Muscle of leg (tissue), 11 donors: ENCODE measurements around the gene STX17. TPM values are rescaled to one million over a fixed set of nuclear protein-coding genes. Genes with fewer than 3 reads are reported as not detected.
"Not testable (repeated sequence)": the region's sequence is repeated elsewhere in the genome, so short reads cannot be mapped to it uniquely, and the experiment has no call there.

Source experiments
- DNase-seq: peaks from one replicate; pipeline ENCODE4 v3.0.0; 2013
- H3K27ac ChIP-seq: one replicate; pipeline ENCODE4 v1.5.1; 2013; ENCODE audit warnings: mild to moderate bottlenecking, low read length, control low read depth
- H3K27me3 ChIP-seq: one replicate; pipeline ENCODE4 v1.6.1; 2013; ENCODE audit warnings: low read length; ENCODE audit not compliant: control insufficient read depth, insufficient read depth
- H3K36me3 ChIP-seq: one replicate; pipeline ENCODE4 v1.6.1; 2013; ENCODE audit warnings: low read length; ENCODE audit not compliant: control insufficient read depth, insufficient read depth
- H3K4me1 ChIP-seq: one replicate; pipeline ENCODE4 v1.6.1; 2013; ENCODE audit warnings: low read length; ENCODE audit not compliant: control insufficient read depth, insufficient read depth
- H3K4me3 ChIP-seq: one replicate; pipeline ENCODE4 v1.5.1; 2013; ENCODE audit warnings: low read length, control low read depth
- H3K9me3 ChIP-seq: replicated peaks from 2 replicates; pipeline ENCODE4 v1.6.1; 2013; ENCODE audit warnings: low read depth, low read length; ENCODE audit not compliant: control insufficient read depth
- WGBS: methylation state at CpG from one replicate; pipeline ENCODE4 v1.1.5; 2013; ENCODE audit warnings: missing lambda C conversion rate; ENCODE audit not compliant: insufficient coverage; 5-methylcytosine and 5-hydroxymethylcytosine counted together
- polyA plus RNA-seq, 8 donors: library from polyadenylated mRNA; unstranded; fragments of 120-200 nt; gene quantifications; one replicate each; pipeline versions ENCODE4 v1.2.1 to v1.2.3, GENCODE V29; 2013; ENCODE audit warnings: inconsistent platforms in 1 of 8, low replicate concordance in 1 of 8; ENCODE audit not compliant: insufficient read length in 8 of 8, insufficient read depth in 1 of 8
- total RNA-seq: library from RNA; stranded (reverse); fragments of 120-200 nt; gene quantifications from one replicate; pipeline ENCODE4 v1.2.4, GENCODE V29; 2013

The STX17 gene
- total and polyA plus RNA-seq, 9 donors = 10.8 to 15.5 (median 13.0) TPM

GRCh38 chr9:99980598-99980997 is 74.1 kb downstream of the STX17 start:
- Histone ChIP-seq H3K27me3 (no peaks in the 10 kb centered on the region), H3K36me3 (peaks cover 5% of the 10 kb centered on the region), H3K27ac (no peak overlapping the region), H3K9me3 (no peaks in the 10 kb centered on the region), H3K4me3 (no peak overlapping the region), H3K4me1 (no peaks in the 10 kb centered on the region)
- no CpG with 5 or more reads among the region's 2 CpGs for WGBS
- no peak for DNase-seq

- H3K27me3 ChIP-seq = no peaks in the 10 kb centered on the region
- H3K36me3 ChIP-seq = peaks cover 5% of the 10 kb centered on the region
- no peak for DNase-seq
- H3K9me3 ChIP-seq = peaks cover 12% of the 10 kb centered on the region
- H3K4me1 ChIP-seq = no peaks in the 10 kb centered on the region
- no peak overlapping the region for H3K27ac ChIP-seq
- no peak overlapping the region for H3K4me3 ChIP-seq
These were observed 80.2 kb downstream of the STX17 start for GRCh38 chr9:99986642-99987041.

GRCh38 chr9:99990508-99990907 is 84.1 kb downstream of the STX17 start:
- not testable (repeated sequence) for H3K27me3 ChIP-seq, H3K27ac ChIP-seq, H3K36me3 ChIP-seq, H3K4me3 ChIP-seq, DNase-seq, H3K4me1 ChIP-seq
- WGBS = no CpG with 5 or more reads among the region's 2 CpGs
- H3K9me3 ChIP-seq = peaks cover 12% of the 10 kb centered on the region

- no peak for DNase-seq
- WGBS = 88% methylated on average over 22 of the region's 22 CpGs
- H3K27ac ChIP-seq = no peak overlapping the region
These were observed 91.8 kb downstream of the STX17 start for GRCh38 chr9:99998266-99998665.

GRCh38 chr9:99998866-99999265 is 92.4 kb downstream of the STX17 start:
- peaks cover 7% of the 10 kb centered on the region for H3K36me3 ChIP-seq
- WGBS = 98% methylated on average over 14 of the region's 26 CpGs
- H3K4me3 ChIP-seq = no peak overlapping the region
- peaks cover 16% of the 10 kb centered on the region for H3K9me3 ChIP-seq
- no peak overlapping the region for H3K27ac ChIP-seq
- DNase-seq = no peak
- no peaks in the 10 kb centered on the region for H3K27me3 ChIP-seq
- H3K4me1 ChIP-seq = no peaks in the 10 kb centered on the region

More at GRCh38 chr9:99998266-99998665, 91.8 kb downstream of the STX17 start:
- Histone ChIP-seq H3K4me1 (no peaks in the 10 kb centered on the region), H3K36me3 (peaks cover under 1% of the 10 kb centered on the region), H3K4me3 (no peak overlapping the region), H3K9me3 (peaks cover 10% of the 10 kb centered on the region), H3K27me3 (no peaks in the 10 kb centered on the region)

GRCh38 chr9:99999797-100000196 is 93.3 kb downstream of the STX17 start:
- H3K27me3 ChIP-seq = no peaks in the 10 kb centered on the region
- WGBS = no CpG with 5 or more reads among the region's 5 CpGs
- DNase-seq = no peak
- peaks cover 21% of the 10 kb centered on the region for H3K9me3 ChIP-seq
- H3K4me1 ChIP-seq = no peaks in the 10 kb centered on the region
- H3K27ac ChIP-seq = no peak overlapping the region
- no peak overlapping the region for H3K4me3 ChIP-seq
- H3K36me3 ChIP-seq = peaks cover 14% of the 10 kb centered on the region

GRCh38 chr9:100011062-100011681 is 104.7 kb downstream of the STX17 start:
- no peaks in the 10 kb centered on the region for H3K4me1 ChIP-seq
- H3K36me3 ChIP-seq = peaks cover 4% of the 10 kb centered on the region
- H3K4me3 ChIP-seq = no peak overlapping the region
- H3K27me3 ChIP-seq = no peaks in the 10 kb centered on the region
- H3K9me3 ChIP-seq = peaks cover 4% of the 10 kb centered on the region
- DNase-seq = peak; percentile 15
- H3K27ac ChIP-seq = no peak overlapping the region
- WGBS = no CpG with 5 or more reads among the region's 1 CpG

GRCh38 chr9:100012279-100012678 is 105.8 kb downstream of the STX17 start:
- Histone ChIP-seq H3K36me3 (peaks cover 4% of the 10 kb centered on the region), H3K27me3 (no peaks in the 10 kb centered on the region), H3K4me1 (no peaks in the 10 kb centered on the region), H3K27ac (no peak overlapping the region), H3K4me3 (no peak overlapping the region), H3K9me3 (peaks cover 4% of the 10 kb centered on the region)
- peak; percentile 37 for DNase-seq

GRCh38 chr9:100013573-100013972 is 107.1 kb downstream of the STX17 start:
- Histone ChIP-seq H3K27me3 (no peaks in the 10 kb centered on the region), H3K36me3 (peaks cover 4% of the 10 kb centered on the region), H3K4me3 (no peak overlapping the region), H3K27ac (no peak overlapping the region), H3K9me3 (peaks cover 4% of the 10 kb centered on the region), H3K4me1 (no peaks in the 10 kb centered on the region)
- WGBS = no CpG with 5 or more reads among the region's 2 CpGs
- DNase-seq = no peak

- no peaks in the 10 kb centered on the region for H3K4me1 ChIP-seq
- DNase-seq = no peak
- peaks cover 4% of the 10 kb centered on the region for H3K9me3 ChIP-seq
- H3K36me3 ChIP-seq = peaks cover 9% of the 10 kb centered on the region
- no peak overlapping the region for H3K4me3 ChIP-seq
- H3K27me3 ChIP-seq = no peaks in the 10 kb centered on the region
- no peak overlapping the region for H3K27ac ChIP-seq
These were observed 108.4 kb downstream of the STX17 start for GRCh38 chr9:100014846-100015245.

GRCh38 chr9:100019541-100019940 is 113.1 kb downstream of the STX17 start:
- Histone ChIP-seq H3K4me1 (no peaks in the 10 kb centered on the region), H3K27me3 (no peaks in the 10 kb centered on the region), H3K4me3 (no peak overlapping the region), H3K36me3 (peaks cover 7% of the 10 kb centered on the region), H3K9me3 (no peaks in the 10 kb centered on the region), H3K27ac (no peak overlapping the region)
- no CpG with 5 or more reads among the region's 1 CpG for WGBS
- no peak for DNase-seq
